ENCODE results near the gene GUCD1. TPM values are rescaled to one million over a fixed set of nuclear protein-coding genes. Genes with fewer than 3 reads are reported as not detected.

Gene GUCD1
- total and polyA plus RNA-seq, 9 of the 15 experiments (the other 6 are each of a cell fraction or from before 2014, with no cell fraction given), result 31.5 to 67.8 (median 50.3) TPM

DNA sequence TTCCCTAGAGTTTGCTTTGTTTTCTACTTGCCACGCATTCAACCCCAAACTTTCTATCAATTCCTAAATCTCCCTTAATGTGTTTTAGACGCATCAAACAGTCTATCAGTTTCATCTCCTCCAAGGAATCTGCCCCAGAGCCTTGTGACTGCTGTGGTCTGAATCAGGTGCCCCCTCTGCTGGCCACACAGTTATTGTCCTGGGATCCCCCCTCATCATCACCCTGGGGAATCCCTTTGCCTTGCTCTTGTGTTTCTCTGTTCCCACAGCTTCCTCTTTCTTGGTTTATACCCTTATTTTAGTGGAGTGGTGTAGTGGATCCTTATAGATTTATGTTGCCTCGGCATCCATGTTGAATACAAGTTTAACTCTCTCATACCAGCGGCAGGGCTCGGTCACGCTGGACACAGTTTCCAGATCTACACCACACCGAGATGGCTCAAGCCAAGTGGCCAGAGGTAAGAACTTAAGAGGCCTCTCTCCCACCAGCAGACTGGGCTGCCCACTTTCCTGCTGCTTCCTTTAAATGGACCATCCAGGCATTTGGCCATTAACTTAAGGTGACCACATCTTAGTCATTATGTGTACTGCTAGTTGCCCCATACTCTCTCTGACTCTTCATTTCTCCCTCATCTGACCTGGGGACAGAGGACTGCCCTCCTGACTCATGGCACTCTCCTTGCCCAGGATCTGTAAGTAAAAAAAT lies 51.6 kb downstream of the GUCD1 start:
- no peak overlapping the region for H3K4me3 ChIP-seq
- in situ Hi-C loops (cut with MboI) (loop anchor here (25.0 kb wide), 1 partner anchor 541 kb away; the partner anchor contains the start of genes DDT, DDTL and GSTT2B), intact Hi-C loops (cut with micrococcal nuclease) (loop anchor here (5.0 kb wide), 1 partner anchor 81 kb away; no protein-coding TSS in a partner anchor)
- no peak overlapping the region for H3K27ac ChIP-seq (ENCODE audit: extremely low read depth, low read depth, low read length)
- peak; percentile 93 for ATAC-seq
- WGBS (ENCODE audit: insufficient coverage, low coverage, missing lambda C conversion rate), result 40% methylated on average over 6 of the region's 7 CpGs
- H3K4me1 ChIP-seq (replicated peaks in 1 of 2; ENCODE audit: control insufficient read depth in 2 of 2, insufficient read depth in 2 of 2, low read length in 2 of 2), result peaks cover 0 to 5% of the 10 kb centered on the region in 2 experiments; a peak in 1 of 5 replicates
- no peaks in the 10 kb centered on the region for H4K20me1 ChIP-seq (replicated peaks; ENCODE audit: control insufficient read depth, insufficient read depth, low read length)
- H3K79me2 ChIP-seq (ENCODE audit: control insufficient read depth, insufficient read depth, low read length), result no peaks in the 10 kb centered on the region
- POLR2A ChIA-PET, result no interaction called here
- H3K9me3 ChIP-seq (replicated peaks; ENCODE audit: control insufficient read depth, insufficient read depth, low read depth, low read length), result no peaks in the 10 kb centered on the region
- no TSS peak for BruUV-seq (replicated peaks)
- no peaks in the 10 kb centered on the region for H3K36me3 ChIP-seq (ENCODE audit: control insufficient read depth, insufficient read depth, low read length)
- no peak overlapping the region for H3K4me2 ChIP-seq (ENCODE audit: insufficient read depth, low read length)
- H3K9me1 ChIP-seq (ENCODE audit: control insufficient read depth, insufficient read depth, low read length), result no peaks in the 10 kb centered on the region
- H2AFZ ChIP-seq (ENCODE audit: low read depth, low read length), result no peak overlapping the region
- H3K9ac ChIP-seq (ENCODE audit: insufficient read depth in 1 of 2, low read depth in 2 of 2, low read length in 2 of 2), result no peak overlapping the region
- peak; percentile 63 to 71 (median 66) for DNase-seq (ENCODE audit: extremely low read depth in 1 of 4, low spot score in 3 of 4)
- H3K27me3 ChIP-seq (ENCODE audit: control insufficient read depth in 2 of 2, insufficient read depth in 2 of 2, low read length in 2 of 2), result peaks cover 0 to 27% of the 10 kb centered on the region in 2 experiments; a peak in 2 of 5 replicates
- peak; percentile 88 for FAIRE-seq
- CTCF ChIA-PET (ENCODE audit: low intra/inter-chr PET ratio), result interaction anchor here (0.7 to 2.4 kb wide), 4 partner anchors 24 to 269 kb away, joined by 3 to 16 read pairs (median 3); no protein-coding TSS in a partner anchor
- TF ChIP-seq HIVEP1 (CRISPR knock-in tag; IDR thresholded peaks at IDR 0.05) (peak; percentile 92), ATF7 (IDR thresholded peaks at IDR 0.05) (0 out of 2 replicates have a peak, but pooled peaks have one; percentile 18), REST (IDR thresholded peaks at IDR 0.05; ENCODE audit: borderline replicate concordance) (peak; percentile 77; the same call in 1 of the 2 replicates), REST (CRISPR knock-in tag; IDR thresholded peaks at IDR 0.05; ENCODE audit: low read depth) (no peak), SMC3 (conservative IDR thresholded peaks at IDR 0.05; ENCODE audit: insufficient read depth, low read depth, low read length) (peak; percentile 58), ZFP36 (IDR thresholded peaks at IDR 0.05; ENCODE audit: low read depth, low read length, partially characterized antibody) (peak; percentile 20), GATA2 (CRISPR knock-in tag; IDR thresholded peaks at IDR 0.05) (peak; percentile 60), MAZ (CRISPR knock-in tag; conservative IDR thresholded peaks at IDR 0.05 in 1 of 2, IDR thresholded peaks at IDR 0.05 in 1 of 2) (peak in 1 of 2 experiments; percentile 43; a peak in 1 of 4 replicates), RAD21 (CRISPR knock-in tag; conservative IDR thresholded peaks at IDR 0.05 in 1 of 2, IDR thresholded peaks at IDR 0.05 in 1 of 2) (peak; percentile 71 to 83), TARDBP (IDR thresholded peaks at IDR 0.05) (no peak)
- TF ChIP-seq, protein P1, sequence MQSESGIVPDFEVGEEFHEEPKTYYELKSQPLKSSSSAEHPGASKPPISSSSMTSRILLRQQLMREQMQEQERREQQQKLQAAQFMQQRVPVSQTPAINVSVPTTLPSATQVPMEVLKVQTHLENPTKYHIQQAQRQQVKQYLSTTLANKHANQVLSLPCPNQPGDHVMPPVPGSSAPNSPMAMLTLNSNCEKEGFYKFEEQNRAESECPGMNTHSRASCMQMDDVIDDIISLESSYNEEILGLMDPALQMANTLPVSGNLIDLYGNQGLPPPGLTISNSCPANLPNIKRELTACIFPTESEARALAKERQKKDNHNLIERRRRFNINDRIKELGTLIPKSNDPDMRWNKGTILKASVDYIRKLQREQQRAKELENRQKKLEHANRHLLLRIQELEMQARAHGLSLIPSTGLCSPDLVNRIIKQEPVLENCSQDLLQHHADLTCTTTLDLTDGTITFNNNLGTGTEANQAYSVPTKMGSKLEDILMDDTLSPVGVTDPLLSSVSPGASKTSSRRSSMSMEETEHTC (IDR thresholded peaks at IDR 0.05), result peak; percentile 21; the same call in 1 of the 2 replicates
